Measurements from ENCODE around the gene CCDC33.

GRCh38 chr15:74208901-74209559, 27.1 kb upstream of the CCDC33 start:
- TF ChIP-seq CTCF (IDR thresholded peaks at IDR 0.05) = no peak
- TF ChIP-seq EZH2 (IDR thresholded peaks at IDR 0.05; ENCODE audit: borderline replicate concordance, insufficient read depth, low read depth, low read length, poor library complexity, severe bottlenecking) = no peak
